Astrocyte (in vitro differentiated cells and primary cell): Measurements from ENCODE around the gene RCN2. TPM values are rescaled to one million over a fixed set of nuclear protein-coding genes. Genes with fewer than 3 reads are reported as not detected.

Experiments
- DNase-seq: peaks from one replicate; pipeline ENCODE4 v3.0.0-alpha.2; 2010; ENCODE audit warnings: low read depth
- FAIRE-seq: peaks from 2 replicates; lab custom pipeline; 2011; peaks lifted over from hg19 to GRCh38; lab: Jason Lieb, UNC
- H2AFZ ChIP-seq: 2 replicates; pipeline ENCODE4 v1.6.0; 2012; ENCODE audit warnings: low read depth, low read length, inconsistent platforms
- H3K27ac ChIP-seq: 2 replicates; pipeline ENCODE4 v1.5.1; 2011; ENCODE audit warnings: low read depth, low read length, inconsistent platforms
- H3K27me3 ChIP-seq: 2 replicates; pipeline ENCODE4 v1.6.0; 2011; ENCODE audit warnings: low read length, inconsistent platforms; ENCODE audit not compliant: insufficient read depth
- H3K36me3 ChIP-seq: 2 replicates; pipeline ENCODE4 v1.5.1; 2011; ENCODE audit warnings: low read length, inconsistent platforms; ENCODE audit not compliant: insufficient read depth
- H3K4me1 ChIP-seq: 2 replicates; pipeline ENCODE4 v1.5.1; 2011; ENCODE audit warnings: low read length, inconsistent platforms; ENCODE audit not compliant: insufficient read depth
- H3K4me2 ChIP-seq: 2 replicates; pipeline ENCODE4 v1.6.0; 2012; ENCODE audit warnings: low read length, inconsistent platforms
- H3K4me3 ChIP-seq: 2 replicates; pipeline ENCODE4 v1.5.1; 2011; ENCODE audit warnings: low read depth, mild to moderate bottlenecking, low read length, inconsistent platforms; ENCODE audit not compliant: insufficient read depth
- H3K79me2 ChIP-seq: 2 replicates; pipeline ENCODE4 v1.6.0; 2012; ENCODE audit warnings: mild to moderate bottlenecking, low read length, inconsistent platforms; ENCODE audit not compliant: insufficient read depth
- H3K9ac ChIP-seq: 2 replicates; pipeline ENCODE4 v1.6.0; 2012; ENCODE audit warnings: mild to moderate bottlenecking, low read length, inconsistent platforms
- H3K9me3 ChIP-seq: 2 replicates; pipeline ENCODE4 v1.5.1; 2012; ENCODE audit warnings: low read depth, mild to moderate bottlenecking, low read length, inconsistent platforms; ENCODE audit not compliant: insufficient read depth
- H4K20me1 ChIP-seq: 2 replicates; pipeline ENCODE4 v1.6.0; 2012; ENCODE audit warnings: low read length, inconsistent platforms; ENCODE audit not compliant: insufficient read depth
- H3K27ac Mint-ChIP-seq: one replicate; pipeline ENCODE4 v1.8.0; 2021; ENCODE audit warnings: mild to moderate bottlenecking, mixed read lengths; ENCODE audit not compliant: unreplicated experiment
- H3K27me3 Mint-ChIP-seq: one replicate; pipeline ENCODE4 v1.8.0; 2021; ENCODE audit warnings: low read depth, mixed read lengths; ENCODE audit not compliant: unreplicated experiment
- H3K36me3 Mint-ChIP-seq: one replicate; pipeline ENCODE4 v1.8.0; 2021; ENCODE audit warnings: low read depth, mixed read lengths; ENCODE audit not compliant: unreplicated experiment
- H3K4me1 Mint-ChIP-seq: one replicate; pipeline ENCODE4 v1.8.0; 2021; ENCODE audit warnings: low read depth, mixed read lengths; ENCODE audit not compliant: unreplicated experiment
- H3K4me3 Mint-ChIP-seq: one replicate; pipeline ENCODE4 v1.8.0; 2021; ENCODE audit warnings: mild to moderate bottlenecking, moderate library complexity, mixed read lengths; ENCODE audit not compliant: unreplicated experiment
- H3K9me3 Mint-ChIP-seq: one replicate; pipeline ENCODE4 v1.8.0; 2021; ENCODE audit warnings: mild to moderate bottlenecking, mixed read lengths; ENCODE audit not compliant: unreplicated experiment
- CTCF ChIP-seq: IDR thresholded peaks from 2 replicates; pipeline ENCODE4 v1.5.1; 2011; ENCODE audit warnings: low read depth, mild to moderate bottlenecking, inconsistent platforms, low read length, moderate library complexity; ENCODE audit not compliant: insufficient read depth
- EZH2 ChIP-seq: IDR thresholded peaks from 2 replicates; pipeline ENCODE4 v1.6.1; 2012; ENCODE audit warnings: mild to moderate bottlenecking, low read length, inconsistent platforms; ENCODE audit not compliant: insufficient read depth
- total RNA-seq: library from RNA; stranded (reverse); gene quantifications from 2 replicates; pipeline ENCODE4 v1.2.1, GENCODE V29; 2021

RCN2 gene
- total RNA-seq, 1 donor from 2014 or later = 80.2 TPM

GRCh38 chr15:76994971-76995945 is 63.7 kb downstream of the RCN2 start, which contains the start of gene PSTPIP1:
PSTPIP1 (plus strand) TSS chr15:76995126; CDS start chr15:76995574, 448 bp downstream.
- H3K4me3 ChIP-seq = no peak within 1 kb of the TSS
- H3K9me3 ChIP-seq = no peaks in the 10 kb centered on the region
- peaks cover 2% of the 10 kb centered on the region for H3K4me1 Mint-ChIP-seq
- no peak within 1 kb of the TSS for H3K4me2 ChIP-seq
- no peak for DNase-seq
- H4K20me1 ChIP-seq = no peaks in the 10 kb centered on the region
- no peak within 1 kb of the TSS for H3K9ac ChIP-seq
- peaks cover 5% of the 10 kb centered on the region for H3K4me1 ChIP-seq
- no peaks in the 10 kb centered on the region for H3K36me3 ChIP-seq
- H3K27me3 Mint-ChIP-seq = peaks cover 37% of the 10 kb centered on the region
- H3K79me2 ChIP-seq = no peaks in the 10 kb centered on the region
- H3K9me3 Mint-ChIP-seq = no peaks in the 10 kb centered on the region
- no peak for TF ChIP-seq EZH2
- TF ChIP-seq CTCF = no peak
- no peaks in the 10 kb centered on the region for H3K27me3 ChIP-seq
- no peak within 1 kb of the TSS for H3K27ac ChIP-seq
- no peak within 1 kb of the TSS for H3K27ac Mint-ChIP-seq
- no peak for FAIRE-seq
- no peak within 1 kb of the TSS for H2AFZ ChIP-seq
- H3K4me3 Mint-ChIP-seq = no peak within 1 kb of the TSS
- no peaks in the 10 kb centered on the region for H3K36me3 Mint-ChIP-seq

GRCh38 chr15:76996076-76996525 is 64.6 kb downstream of the RCN2 start:
- no peaks in the 10 kb centered on the region for H3K27me3 ChIP-seq
- no peaks in the 10 kb centered on the region for H3K36me3 Mint-ChIP-seq
- H3K4me3 Mint-ChIP-seq = no peak overlapping the region
- no peaks in the 10 kb centered on the region for H3K36me3 ChIP-seq
- no peak overlapping the region for H3K9ac ChIP-seq
- H2AFZ ChIP-seq = no peak overlapping the region
- TF ChIP-seq EZH2 (no peak), CTCF (no peak)
- H3K27me3 Mint-ChIP-seq = peaks cover 35% of the 10 kb centered on the region
- no peak overlapping the region for H3K4me3 ChIP-seq
- H3K4me1 ChIP-seq = peaks cover 5% of the 10 kb centered on the region
- H3K79me2 ChIP-seq = no peaks in the 10 kb centered on the region
- H3K9me3 ChIP-seq = no peaks in the 10 kb centered on the region
- no peak overlapping the region for H3K27ac Mint-ChIP-seq
- no peaks in the 10 kb centered on the region for H4K20me1 ChIP-seq
- no peak overlapping the region for H3K4me2 ChIP-seq
- DNase-seq = no peak
- FAIRE-seq = no peak
- peaks cover 2% of the 10 kb centered on the region for H3K4me1 Mint-ChIP-seq
- no peaks in the 10 kb centered on the region for H3K9me3 Mint-ChIP-seq
- H3K27ac ChIP-seq = no peak overlapping the region
